RPMI8226 (cell line): ENCODE results near the gene TMEM145.
"Not testable (repeated sequence)": the region's sequence is repeated elsewhere in the genome, so short reads cannot be mapped to it uniquely, and the experiment has no call there.

Experiments used
- DNase-seq: peaks from one replicate; pipeline ENCODE4 v3.0.0-alpha.2; 2015

The TMEM145 gene

GRCh38 chr19:42313096-42313839 lies at the start of gene TMEM145:
TSS of gene TMEM145 (plus strand) at chr19:42313309. CDS start at chr19:42313377, 68 bp downstream.
- peak; percentile 65 for DNase-seq

GRCh38 chr19:42266105-42266504 lies 47.0 kb upstream of the TMEM145 start:
- DNase-seq, result not testable (repeated sequence)

- DNase-seq, result not testable (repeated sequence)
These were observed 46.0 kb upstream of the TMEM145 start for GRCh38 chr19:42266928-42267603.

GRCh38 chr19:42267644-42268141 lies 45.4 kb upstream of the TMEM145 start:
- DNase-seq, result no peak

GRCh38 chr19:42268142-42268703 lies 44.9 kb upstream of the TMEM145 start:
- DNase-seq, result peak; percentile 98

- DNase-seq, result peak; percentile 98
These were observed 44.2 kb upstream of the TMEM145 start, which contains the start of gene CIC for GRCh38 chr19:42268704-42269477. TSS of gene CIC (plus strand) at chr19:42269252. CDS start at chr19:42271784, 2,532 bp downstream.

- no peak for DNase-seq
These were observed 43.4 kb upstream of the TMEM145 start for GRCh38 chr19:42269478-42270345.

GRCh38 chr19:42270346-42271044 lies 42.6 kb upstream of the TMEM145 start:
- DNase-seq, result peak; percentile 66

- DNase-seq, result no peak
These were observed 42.1 kb upstream of the TMEM145 start for GRCh38 chr19:42271045-42271419.

- DNase-seq, result no peak
These were observed 41.1 kb upstream of the TMEM145 start for GRCh38 chr19:42271861-42272534.

- no peak for DNase-seq
These were observed 40.6 kb upstream of the TMEM145 start for GRCh38 chr19:42272535-42272897.

- no peak for DNase-seq
These were observed 40.1 kb upstream of the TMEM145 start for GRCh38 chr19:42272989-42273406.

- no peak for DNase-seq
These were observed 39.6 kb upstream of the TMEM145 start for GRCh38 chr19:42273407-42274064.

- DNase-seq, result no peak
These were observed 38.9 kb upstream of the TMEM145 start for GRCh38 chr19:42274065-42274682.

- no peak for DNase-seq
These were observed 38.0 kb upstream of the TMEM145 start for GRCh38 chr19:42275103-42275502.

- no peak for DNase-seq
These were observed 37.6 kb upstream of the TMEM145 start for GRCh38 chr19:42275517-42275916.

- no peak for DNase-seq
These were observed 36.8 kb upstream of the TMEM145 start for GRCh38 chr19:42276284-42276683.

- no peak for DNase-seq
These were observed 36.3 kb upstream of the TMEM145 start for GRCh38 chr19:42276821-42277220.

GRCh38 chr19:42277821-42278451 lies 35.2 kb upstream of the TMEM145 start:
- no peak for DNase-seq
